ENCODE measurements around the gene COX7B.

COX7B gene

DNA sequence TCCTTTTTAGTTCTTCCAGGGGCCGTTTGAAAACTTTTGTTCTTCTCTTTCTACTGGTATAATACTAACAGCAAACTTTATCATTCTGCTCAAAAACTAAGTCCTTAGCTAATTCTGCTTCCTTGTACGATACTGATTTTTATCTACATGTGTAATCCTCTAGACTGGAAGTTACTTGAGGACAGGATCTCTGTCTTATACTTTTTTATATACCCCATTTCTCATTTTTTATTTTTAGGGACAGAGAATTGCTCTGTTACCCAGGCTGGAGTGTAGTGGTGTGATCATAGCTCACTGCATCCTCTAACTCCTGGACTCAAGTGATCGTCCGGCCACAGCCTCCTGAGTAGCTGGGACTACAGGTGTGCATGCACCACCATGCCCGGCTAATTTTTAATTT, 2.2 kb downstream of the COX7B start:
- Histone ChIP-seq H3K79me2 (ENCODE audit: low read length) (peaks cover 48% of the 10 kb centered on the region), H3K9ac (ENCODE audit: low read length) (no peak overlapping the region), H3K27ac (ENCODE audit: low read length) (no peak overlapping the region), H4K20me1 (ENCODE audit: insufficient read depth, low read length) (no peaks in the 10 kb centered on the region), H3K4me2 (ENCODE audit: low read depth, low read length) (peak overlapping the region; percentile 59; the same call in 1 of the 2 replicates), H3K4me1 (ENCODE audit: low read length) (no peaks in the 10 kb centered on the region), H3K36me3 (replicated peaks; ENCODE audit: insufficient read depth, low read length) (0 out of 2 replicates have a peak, but pooled peaks cover 5% of the 10 kb centered on the region), H3K9me2 (replicated peaks; ENCODE audit: insufficient read depth, low read length) (no peaks in the 10 kb centered on the region), H3K4me3 (ENCODE audit: low read length) (no peak overlapping the region), H3F3A (ENCODE audit: insufficient read depth, low read length) (no peaks in the 10 kb centered on the region), H2AFZ (ENCODE audit: low read length) (no peak overlapping the region), H3K9me3 (replicated peaks; ENCODE audit: insufficient read depth, low read length) (no peaks in the 10 kb centered on the region), H3K27me3 (replicated peaks; ENCODE audit: insufficient read depth, low read length) (no peaks in the 10 kb centered on the region)
- DNase-seq, result no peak
- TF ChIP-seq, protein P1, sequence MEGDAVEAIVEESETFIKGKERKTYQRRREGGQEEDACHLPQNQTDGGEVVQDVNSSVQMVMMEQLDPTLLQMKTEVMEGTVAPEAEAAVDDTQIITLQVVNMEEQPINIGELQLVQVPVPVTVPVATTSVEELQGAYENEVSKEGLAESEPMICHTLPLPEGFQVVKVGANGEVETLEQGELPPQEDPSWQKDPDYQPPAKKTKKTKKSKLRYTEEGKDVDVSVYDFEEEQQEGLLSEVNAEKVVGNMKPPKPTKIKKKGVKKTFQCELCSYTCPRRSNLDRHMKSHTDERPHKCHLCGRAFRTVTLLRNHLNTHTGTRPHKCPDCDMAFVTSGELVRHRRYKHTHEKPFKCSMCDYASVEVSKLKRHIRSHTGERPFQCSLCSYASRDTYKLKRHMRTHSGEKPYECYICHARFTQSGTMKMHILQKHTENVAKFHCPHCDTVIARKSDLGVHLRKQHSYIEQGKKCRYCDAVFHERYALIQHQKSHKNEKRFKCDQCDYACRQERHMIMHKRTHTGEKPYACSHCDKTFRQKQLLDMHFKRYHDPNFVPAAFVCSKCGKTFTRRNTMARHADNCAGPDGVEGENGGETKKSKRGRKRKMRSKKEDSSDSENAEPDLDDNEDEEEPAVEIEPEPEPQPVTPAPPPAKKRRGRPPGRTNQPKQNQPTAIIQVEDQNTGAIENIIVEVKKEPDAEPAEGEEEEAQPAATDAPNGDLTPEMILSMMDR (IDR thresholded peaks at IDR 0.05; ENCODE audit: low read length), result no peak
- TF ChIP-seq EZH2 (optimal IDR thresholded peaks at IDR 0.05; ENCODE audit: low read depth, low read length) (no peak), EZH2phosphoT487 (IDR thresholded peaks at IDR 0.05; ENCODE audit: low read length) (no peak)

DNA sequence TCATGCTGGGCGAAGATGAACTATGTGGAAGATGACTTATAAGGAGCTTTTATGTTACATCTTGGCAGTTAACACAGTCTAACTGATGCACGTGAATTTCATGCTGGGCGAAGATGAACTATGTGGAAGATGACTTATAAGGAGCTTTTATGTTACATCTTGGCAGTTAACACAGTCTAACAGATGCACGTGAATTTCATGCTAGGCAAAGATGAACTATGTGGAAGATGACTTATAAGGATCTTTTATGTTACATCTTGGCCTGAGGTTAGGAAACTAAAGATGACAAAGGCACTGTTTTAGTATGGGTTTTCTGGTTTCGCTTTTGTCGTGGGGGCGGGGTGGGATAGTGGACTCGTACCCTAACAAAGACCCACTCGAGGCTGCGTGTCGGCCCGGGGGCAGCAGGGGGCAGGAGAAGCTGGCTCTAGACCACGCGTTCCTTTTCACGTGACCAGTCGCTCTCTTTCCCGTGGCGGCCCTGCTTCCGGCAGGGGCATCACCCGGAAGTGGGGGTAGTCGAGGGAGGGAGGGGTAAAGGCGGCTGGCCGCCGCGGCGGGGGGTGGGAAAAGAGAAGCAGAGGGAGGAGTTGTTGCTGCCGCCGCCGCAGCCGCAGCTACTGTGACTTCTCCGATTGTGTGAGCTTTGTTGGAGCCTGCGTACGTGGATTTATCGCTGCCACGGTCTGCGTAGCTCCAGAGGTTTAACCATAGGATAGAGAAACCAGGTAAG, 11.0 kb downstream of the COX7B start, which contains the start of gene ATP7A:
Gene ATP7A (plus strand): TSS at position 586 of the 733 bp plus-strand sequence. CDS start 60,949 bp downstream, outside the sequence.
- Histone ChIP-seq H3K4me1 (ENCODE audit: low read length) (peaks cover 3% of the 10 kb centered on the region; the same call in 1 of the 2 replicates), H3K4me3 (ENCODE audit: low read length) (peak within 1 kb of the TSS; percentile 65), H3K27me3 (replicated peaks; ENCODE audit: insufficient read depth, low read length) (no peaks in the 10 kb centered on the region), H4K20me1 (ENCODE audit: insufficient read depth, low read length) (no peaks in the 10 kb centered on the region), H3K79me2 (ENCODE audit: low read length) (peaks cover 42% of the 10 kb centered on the region), H3K4me2 (ENCODE audit: low read depth, low read length) (peak within 1 kb of the TSS; percentile 81), H2AFZ (ENCODE audit: low read length) (peak within 1 kb of the TSS; percentile 47), H3K9me2 (replicated peaks; ENCODE audit: insufficient read depth, low read length) (no peaks in the 10 kb centered on the region), H3K36me3 (replicated peaks; ENCODE audit: insufficient read depth, low read length) (no peaks in the 10 kb centered on the region), H3K9me3 (replicated peaks; ENCODE audit: insufficient read depth, low read length) (no peaks in the 10 kb centered on the region), H3K9ac (ENCODE audit: low read length) (peak within 1 kb of the TSS; percentile 57), H3F3A (ENCODE audit: insufficient read depth, low read length) (peaks cover 11% of the 10 kb centered on the region), H3K27ac (ENCODE audit: low read length) (peak within 1 kb of the TSS; percentile 64; the same call in 1 of the 2 replicates)
- DNase-seq, result peak; percentile 93
- TF ChIP-seq EZH2phosphoT487 (IDR thresholded peaks at IDR 0.05; ENCODE audit: low read length) (no peak), EZH2 (optimal IDR thresholded peaks at IDR 0.05; ENCODE audit: low read depth, low read length) (no peak)
- TF ChIP-seq, protein P1 (IDR thresholded peaks at IDR 0.05; ENCODE audit: low read length), result peak; percentile 50

DNA sequence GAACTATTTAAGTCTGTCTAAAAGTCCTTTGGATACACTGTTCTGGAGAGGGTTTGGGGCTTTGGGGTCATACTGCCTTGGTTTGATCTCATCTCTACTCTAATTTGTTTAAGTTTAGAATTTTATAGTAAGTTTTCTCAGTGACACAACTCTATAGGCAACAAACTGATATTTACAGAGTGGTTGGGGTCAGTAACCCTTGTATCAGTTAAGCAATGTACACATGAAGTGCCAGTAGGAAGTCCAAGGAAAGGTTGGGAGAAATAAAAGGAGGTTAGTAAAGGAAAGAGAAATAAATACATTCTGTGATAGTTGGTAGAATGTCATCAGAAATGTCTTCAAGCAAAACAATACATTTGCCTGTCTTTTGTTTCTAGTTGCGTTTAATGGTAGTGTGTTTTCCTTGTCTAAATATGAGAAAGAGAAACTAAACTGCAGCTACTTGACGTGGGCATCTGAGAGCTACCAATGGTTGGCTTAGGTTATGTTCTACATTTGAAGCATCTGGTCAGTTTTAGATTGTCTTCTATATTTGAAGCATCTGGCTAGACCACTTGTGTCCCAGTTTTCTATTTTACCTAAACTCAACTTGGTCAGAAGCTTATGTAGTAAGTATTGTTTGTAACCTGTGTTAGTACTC, 18.1 kb downstream of the COX7B start:
- H4K20me1 ChIP-seq (ENCODE audit: insufficient read depth, low read length), result no peaks in the 10 kb centered on the region
- H3K79me2 ChIP-seq (ENCODE audit: low read length), result peaks cover 89% of the 10 kb centered on the region
- H3K9me3 ChIP-seq (replicated peaks; ENCODE audit: insufficient read depth, low read length), result no peaks in the 10 kb centered on the region
- peak overlapping the region; percentile 63 for H3K27ac ChIP-seq (ENCODE audit: low read length)
- H3K9ac ChIP-seq (ENCODE audit: low read length), result peak overlapping the region; percentile 41; the same call in 1 of the 2 replicates
- H2AFZ ChIP-seq (ENCODE audit: low read length), result peak overlapping the region; percentile 58
- H3K27me3 ChIP-seq (replicated peaks; ENCODE audit: insufficient read depth, low read length), result no peaks in the 10 kb centered on the region
- peak; percentile 35 for DNase-seq
- no peaks in the 10 kb centered on the region for H3K9me2 ChIP-seq (replicated peaks; ENCODE audit: insufficient read depth, low read length)
- peaks cover 8% of the 10 kb centered on the region for H3K4me1 ChIP-seq (ENCODE audit: low read length)
- H3K4me3 ChIP-seq (ENCODE audit: low read length), result peak overlapping the region; percentile 54
- H3F3A ChIP-seq (ENCODE audit: insufficient read depth, low read length), result peaks cover 19% of the 10 kb centered on the region
- H3K4me2 ChIP-seq (ENCODE audit: low read depth, low read length), result peak overlapping the region; percentile 73
- TF ChIP-seq EZH2phosphoT487 (IDR thresholded peaks at IDR 0.05; ENCODE audit: low read length) (no peak), EZH2 (optimal IDR thresholded peaks at IDR 0.05; ENCODE audit: low read depth, low read length) (no peak)
- TF ChIP-seq, protein P1 (IDR thresholded peaks at IDR 0.05; ENCODE audit: low read length), result no peak
- H3K36me3 ChIP-seq (replicated peaks; ENCODE audit: insufficient read depth, low read length), result no peaks in the 10 kb centered on the region

Measured in MM.1S (cell line).